ENCODE results near the gene LAYN.

Gene LAYN

GRCh38 chr11:111559800-111560464 is 19.4 kb downstream of the LAYN start:
- H3K4me3 ChIP-seq (ENCODE audit: low read depth in 1 of 2, low read length in 2 of 2), result no peak overlapping the region
- H3K4me1 ChIP-seq (ENCODE audit: control insufficient read depth in 1 of 2, insufficient read depth in 2 of 2, low read length in 2 of 2), result peaks cover 0 to 4% of the 10 kb centered on the region in 2 donors
- H3K9ac ChIP-seq (ENCODE audit: low read depth in 1 of 2, low read length in 2 of 2), result no peak overlapping the region
- H3K27ac ChIP-seq (ENCODE audit: low read depth, low read length), result no peak overlapping the region
- H3K9me3 ChIP-seq (ENCODE audit: control insufficient read depth in 1 of 2, low read length in 2 of 2), result peaks cover 4 to 8% of the 10 kb centered on the region in 2 donors
- no peaks in the 10 kb centered on the region for H3K36me3 ChIP-seq (ENCODE audit: control insufficient read depth in 1 of 2, insufficient read depth in 2 of 2, low read length in 2 of 2)
- H3K27me3 ChIP-seq (ENCODE audit: control insufficient read depth in 1 of 2, insufficient read depth in 2 of 2, low read length in 2 of 2), result no peaks in the 10 kb centered on the region

GRCh38 chr11:111560800-111561199 is 20.3 kb downstream of the LAYN start:
- Histone ChIP-seq H3K4me3 (ENCODE audit: low read depth in 1 of 2, low read length in 2 of 2) (no peak overlapping the region), H3K36me3 (ENCODE audit: control insufficient read depth in 1 of 2, insufficient read depth in 2 of 2, low read length in 2 of 2) (no peaks in the 10 kb centered on the region), H3K27ac (ENCODE audit: low read depth, low read length) (no peak overlapping the region), H3K4me1 (ENCODE audit: control insufficient read depth in 1 of 2, insufficient read depth in 2 of 2, low read length in 2 of 2) (peaks cover 0 to 4% of the 10 kb centered on the region in 2 donors), H3K27me3 (ENCODE audit: control insufficient read depth in 1 of 2, insufficient read depth in 2 of 2, low read length in 2 of 2) (no peaks in the 10 kb centered on the region), H3K9me3 (ENCODE audit: control insufficient read depth in 1 of 2, low read length in 2 of 2) (peaks cover 4 to 6% of the 10 kb centered on the region in 2 donors), H3K9ac (ENCODE audit: low read depth in 1 of 2, low read length in 2 of 2) (no peak overlapping the region)

GRCh38 chr11:111561306-111561705 is 20.8 kb downstream of the LAYN start:
- Histone ChIP-seq H3K4me3 (ENCODE audit: low read depth in 1 of 2, low read length in 2 of 2) (no peak overlapping the region), H3K36me3 (ENCODE audit: control insufficient read depth in 1 of 2, insufficient read depth in 2 of 2, low read length in 2 of 2) (no peaks in the 10 kb centered on the region), H3K27me3 (ENCODE audit: control insufficient read depth in 1 of 2, insufficient read depth in 2 of 2, low read length in 2 of 2) (no peaks in the 10 kb centered on the region), H3K9me3 (ENCODE audit: control insufficient read depth in 1 of 2, low read length in 2 of 2) (peaks cover under 1% of the 10 kb centered on the region in 2 donors), H3K9ac (ENCODE audit: low read depth in 1 of 2, low read length in 2 of 2) (no peak overlapping the region), H3K4me1 (ENCODE audit: control insufficient read depth in 1 of 2, insufficient read depth in 2 of 2, low read length in 2 of 2) (peaks cover 0 to 4% of the 10 kb centered on the region in 2 donors), H3K27ac (ENCODE audit: low read depth, low read length) (no peak overlapping the region)

- Histone ChIP-seq H3K9ac (ENCODE audit: low read depth in 1 of 2, low read length in 2 of 2) (no peak overlapping the region), H3K9me3 (ENCODE audit: control insufficient read depth in 1 of 2, low read length in 2 of 2) (no peaks in the 10 kb centered on the region), H3K4me3 (ENCODE audit: low read depth in 1 of 2, low read length in 2 of 2) (no peak overlapping the region), H3K27ac (ENCODE audit: low read depth, low read length) (no peak overlapping the region), H3K4me1 (ENCODE audit: control insufficient read depth in 1 of 2, insufficient read depth in 2 of 2, low read length in 2 of 2) (peaks cover 0 to 4% of the 10 kb centered on the region in 2 donors), H3K27me3 (ENCODE audit: control insufficient read depth in 1 of 2, insufficient read depth in 2 of 2, low read length in 2 of 2) (no peaks in the 10 kb centered on the region), H3K36me3 (ENCODE audit: control insufficient read depth in 1 of 2, insufficient read depth in 2 of 2, low read length in 2 of 2) (no peaks in the 10 kb centered on the region)
These were observed 21.3 kb downstream of the LAYN start for GRCh38 chr11:111561791-111562325.

- Histone ChIP-seq H3K27ac (ENCODE audit: low read depth, low read length) (no peak overlapping the region), H3K4me3 (ENCODE audit: low read depth in 1 of 2, low read length in 2 of 2) (no peak overlapping the region), H3K9ac (ENCODE audit: low read depth in 1 of 2, low read length in 2 of 2) (no peak overlapping the region), H3K36me3 (ENCODE audit: control insufficient read depth in 1 of 2, insufficient read depth in 2 of 2, low read length in 2 of 2) (no peaks in the 10 kb centered on the region), H3K9me3 (ENCODE audit: control insufficient read depth in 1 of 2, low read length in 2 of 2) (no peaks in the 10 kb centered on the region), H3K27me3 (ENCODE audit: control insufficient read depth in 1 of 2, insufficient read depth in 2 of 2, low read length in 2 of 2) (no peaks in the 10 kb centered on the region), H3K4me1 (ENCODE audit: control insufficient read depth in 1 of 2, insufficient read depth in 2 of 2, low read length in 2 of 2) (peaks cover 0 to 4% of the 10 kb centered on the region in 2 donors)
These were observed 22.3 kb downstream of the LAYN start for GRCh38 chr11:111562692-111563389.

- Histone ChIP-seq H3K4me1 (ENCODE audit: control insufficient read depth in 1 of 2, insufficient read depth in 2 of 2, low read length in 2 of 2) (peaks cover 0 to 4% of the 10 kb centered on the region in 2 donors), H3K9me3 (ENCODE audit: control insufficient read depth in 1 of 2, low read length in 2 of 2) (no peaks in the 10 kb centered on the region), H3K27me3 (ENCODE audit: control insufficient read depth in 1 of 2, insufficient read depth in 2 of 2, low read length in 2 of 2) (no peaks in the 10 kb centered on the region), H3K36me3 (ENCODE audit: control insufficient read depth in 1 of 2, insufficient read depth in 2 of 2, low read length in 2 of 2) (no peaks in the 10 kb centered on the region), H3K27ac (ENCODE audit: low read depth, low read length) (no peak overlapping the region), H3K9ac (ENCODE audit: low read depth in 1 of 2, low read length in 2 of 2) (no peak overlapping the region), H3K4me3 (ENCODE audit: low read depth in 1 of 2, low read length in 2 of 2) (no peak overlapping the region)
These were observed 24.7 kb downstream of the LAYN start for GRCh38 chr11:111565114-111565720.

GRCh38 chr11:111566324-111566723 is 25.8 kb downstream of the LAYN start:
- Histone ChIP-seq H3K4me3 (ENCODE audit: low read depth in 1 of 2, low read length in 2 of 2) (no peak overlapping the region), H3K27ac (ENCODE audit: low read depth, low read length) (no peak overlapping the region), H3K9ac (ENCODE audit: low read depth in 1 of 2, low read length in 2 of 2) (no peak overlapping the region), H3K27me3 (ENCODE audit: control insufficient read depth in 1 of 2, insufficient read depth in 2 of 2, low read length in 2 of 2) (no peaks in the 10 kb centered on the region), H3K36me3 (ENCODE audit: control insufficient read depth in 1 of 2, insufficient read depth in 2 of 2, low read length in 2 of 2) (no peaks in the 10 kb centered on the region), H3K4me1 (ENCODE audit: control insufficient read depth in 1 of 2, insufficient read depth in 2 of 2, low read length in 2 of 2) (peaks cover 4% of the 10 kb centered on the region in 2 donors), H3K9me3 (ENCODE audit: control insufficient read depth in 1 of 2, low read length in 2 of 2) (no peaks in the 10 kb centered on the region)

GRCh38 chr11:111569476-111569875 is 29.0 kb downstream of the LAYN start:
- Histone ChIP-seq H3K4me1 (ENCODE audit: control insufficient read depth in 1 of 2, insufficient read depth in 2 of 2, low read length in 2 of 2) (peaks cover 20 to 22% of the 10 kb centered on the region in 2 donors), H3K4me3 (ENCODE audit: low read depth in 1 of 2, low read length in 2 of 2) (no peak overlapping the region), H3K9me3 (ENCODE audit: control insufficient read depth in 1 of 2, low read length in 2 of 2) (no peaks in the 10 kb centered on the region), H3K36me3 (ENCODE audit: control insufficient read depth in 1 of 2, insufficient read depth in 2 of 2, low read length in 2 of 2) (no peaks in the 10 kb centered on the region), H3K9ac (ENCODE audit: low read depth in 1 of 2, low read length in 2 of 2) (no peak overlapping the region), H3K27ac (ENCODE audit: low read depth, low read length) (no peak overlapping the region), H3K27me3 (ENCODE audit: control insufficient read depth in 1 of 2, insufficient read depth in 2 of 2, low read length in 2 of 2) (no peaks in the 10 kb centered on the region)

- peaks cover 20 to 26% of the 10 kb centered on the region in 2 donors for H3K4me1 ChIP-seq (ENCODE audit: control insufficient read depth in 1 of 2, insufficient read depth in 2 of 2, low read length in 2 of 2)
- H3K9me3 ChIP-seq (ENCODE audit: control insufficient read depth in 1 of 2, low read length in 2 of 2), result no peaks in the 10 kb centered on the region
- H3K27me3 ChIP-seq (ENCODE audit: control insufficient read depth in 1 of 2, insufficient read depth in 2 of 2, low read length in 2 of 2), result no peaks in the 10 kb centered on the region
- H3K27ac ChIP-seq (ENCODE audit: low read depth, low read length), result no peak overlapping the region
- no peak overlapping the region for H3K4me3 ChIP-seq (ENCODE audit: low read depth in 1 of 2, low read length in 2 of 2)
- no peaks in the 10 kb centered on the region for H3K36me3 ChIP-seq (ENCODE audit: control insufficient read depth in 1 of 2, insufficient read depth in 2 of 2, low read length in 2 of 2)
- H3K9ac ChIP-seq (ENCODE audit: low read depth in 1 of 2, low read length in 2 of 2), result no peak overlapping the region
These were observed 30.3 kb downstream of the LAYN start for GRCh38 chr11:111570796-111571195.
